Measurements from ENCODE around the gene BARD1.

DNA sequence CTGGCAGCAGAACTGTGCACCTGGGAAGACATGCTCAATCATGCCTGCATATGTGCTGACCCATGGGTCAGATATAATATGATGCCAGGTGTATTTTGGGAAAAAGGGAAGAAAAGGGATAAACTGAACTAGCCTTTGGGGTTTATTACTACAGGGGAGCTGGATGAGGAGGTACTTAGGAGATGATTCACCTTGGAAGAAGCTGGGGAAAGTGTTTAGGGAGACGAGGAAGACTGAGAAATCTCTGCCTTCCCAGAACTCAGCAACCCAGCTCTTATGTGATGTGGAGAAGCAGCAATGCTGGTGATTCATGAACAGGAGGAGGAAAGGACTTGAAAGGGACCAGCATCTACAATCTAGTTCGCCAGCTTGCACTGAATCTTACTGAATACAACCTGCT, 110.2 kb downstream of the BARD1 start:
- no peak for TF ChIP-seq PHF8 (CRISPR knock-in tag; IDR thresholded peaks at IDR 0.05)
- no peak for TF ChIP-seq BRCA1 (CRISPR knock-in tag; IDR thresholded peaks at IDR 0.05)
- TF ChIP-seq, protein P1, sequence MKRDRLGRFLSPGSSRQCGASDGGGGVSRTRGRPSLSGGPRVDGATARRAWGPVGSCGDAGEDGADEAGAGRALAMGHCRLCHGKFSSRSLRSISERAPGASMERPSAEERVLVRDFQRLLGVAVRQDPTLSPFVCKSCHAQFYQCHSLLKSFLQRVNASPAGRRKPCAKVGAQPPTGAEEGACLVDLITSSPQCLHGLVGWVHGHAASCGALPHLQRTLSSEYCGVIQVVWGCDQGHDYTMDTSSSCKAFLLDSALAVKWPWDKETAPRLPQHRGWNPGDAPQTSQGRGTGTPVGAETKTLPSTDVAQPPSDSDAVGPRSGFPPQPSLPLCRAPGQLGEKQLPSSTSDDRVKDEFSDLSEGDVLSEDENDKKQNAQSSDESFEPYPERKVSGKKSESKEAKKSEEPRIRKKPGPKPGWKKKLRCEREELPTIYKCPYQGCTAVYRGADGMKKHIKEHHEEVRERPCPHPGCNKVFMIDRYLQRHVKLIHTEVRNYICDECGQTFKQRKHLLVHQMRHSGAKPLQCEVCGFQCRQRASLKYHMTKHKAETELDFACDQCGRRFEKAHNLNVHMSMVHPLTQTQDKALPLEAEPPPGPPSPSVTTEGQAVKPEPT (CRISPR knock-in tag; IDR thresholded peaks at IDR 0.05; ENCODE audit: low read depth), result no peak
- no peak for TF ChIP-seq KAT8 (CRISPR knock-in tag; IDR thresholded peaks at IDR 0.05)
- TF ChIP-seq ZNF335 (CRISPR knock-in tag; IDR thresholded peaks at IDR 0.05), result no peak
- TF ChIP-seq HNF4G (IDR thresholded peaks at IDR 0.05; ENCODE audit: borderline replicate concordance, low read depth, low read length), result no peak
- TF ChIP-seq HNF4G (CRISPR knock-in tag; IDR thresholded peaks at IDR 0.05; ENCODE audit: borderline replicate concordance, low read depth), result no peak
- TF ChIP-seq, protein P2, sequence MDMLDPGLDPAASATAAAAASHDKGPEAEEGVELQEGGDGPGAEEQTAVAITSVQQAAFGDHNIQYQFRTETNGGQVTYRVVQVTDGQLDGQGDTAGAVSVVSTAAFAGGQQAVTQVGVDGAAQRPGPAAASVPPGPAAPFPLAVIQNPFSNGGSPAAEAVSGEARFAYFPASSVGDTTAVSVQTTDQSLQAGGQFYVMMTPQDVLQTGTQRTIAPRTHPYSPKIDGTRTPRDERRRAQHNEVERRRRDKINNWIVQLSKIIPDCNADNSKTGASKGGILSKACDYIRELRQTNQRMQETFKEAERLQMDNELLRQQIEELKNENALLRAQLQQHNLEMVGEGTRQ (IDR thresholded peaks at IDR 0.05; ENCODE audit: low read depth, low read length), result no peak
- TF ChIP-seq, protein P2 (CRISPR knock-in tag; IDR thresholded peaks at IDR 0.05; ENCODE audit: borderline replicate concordance), result no peak
- no peak for TF ChIP-seq ZNF331 (CRISPR knock-in tag; IDR thresholded peaks at IDR 0.05)
- no peak for TF ChIP-seq ETV5 (CRISPR knock-in tag; IDR thresholded peaks at IDR 0.05; ENCODE audit: borderline replicate concordance)
- TF ChIP-seq, protein P3, sequence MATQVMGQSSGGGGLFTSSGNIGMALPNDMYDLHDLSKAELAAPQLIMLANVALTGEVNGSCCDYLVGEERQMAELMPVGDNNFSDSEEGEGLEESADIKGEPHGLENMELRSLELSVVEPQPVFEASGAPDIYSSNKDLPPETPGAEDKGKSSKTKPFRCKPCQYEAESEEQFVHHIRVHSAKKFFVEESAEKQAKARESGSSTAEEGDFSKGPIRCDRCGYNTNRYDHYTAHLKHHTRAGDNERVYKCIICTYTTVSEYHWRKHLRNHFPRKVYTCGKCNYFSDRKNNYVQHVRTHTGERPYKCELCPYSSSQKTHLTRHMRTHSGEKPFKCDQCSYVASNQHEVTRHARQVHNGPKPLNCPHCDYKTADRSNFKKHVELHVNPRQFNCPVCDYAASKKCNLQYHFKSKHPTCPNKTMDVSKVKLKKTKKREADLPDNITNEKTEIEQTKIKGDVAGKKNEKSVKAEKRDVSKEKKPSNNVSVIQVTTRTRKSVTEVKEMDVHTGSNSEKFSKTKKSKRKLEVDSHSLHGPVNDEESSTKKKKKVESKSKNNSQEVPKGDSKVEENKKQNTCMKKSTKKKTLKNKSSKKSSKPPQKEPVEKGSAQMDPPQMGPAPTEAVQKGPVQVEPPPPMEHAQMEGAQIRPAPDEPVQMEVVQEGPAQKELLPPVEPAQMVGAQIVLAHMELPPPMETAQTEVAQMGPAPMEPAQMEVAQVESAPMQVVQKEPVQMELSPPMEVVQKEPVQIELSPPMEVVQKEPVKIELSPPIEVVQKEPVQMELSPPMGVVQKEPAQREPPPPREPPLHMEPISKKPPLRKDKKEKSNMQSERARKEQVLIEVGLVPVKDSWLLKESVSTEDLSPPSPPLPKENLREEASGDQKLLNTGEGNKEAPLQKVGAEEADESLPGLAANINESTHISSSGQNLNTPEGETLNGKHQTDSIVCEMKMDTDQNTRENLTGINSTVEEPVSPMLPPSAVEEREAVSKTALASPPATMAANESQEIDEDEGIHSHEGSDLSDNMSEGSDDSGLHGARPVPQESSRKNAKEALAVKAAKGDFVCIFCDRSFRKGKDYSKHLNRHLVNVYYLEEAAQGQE (IDR thresholded peaks at IDR 0.05; ENCODE audit: borderline replicate concordance in 1 of 2, low read depth in 1 of 2, low read length in 2 of 2), result no peak
